ENCODE data around the gene SMKR1. TPM values are rescaled to one million over a fixed set of nuclear protein-coding genes. Genes with fewer than 3 reads are reported as not detected.

Gene SMKR1
- total and polyA plus RNA-seq, 2 of the 8 experiments (the other 6 are each of a cell fraction or from before 2014, with no cell fraction given), result 0.39 to 1.6 TPM

DNA sequence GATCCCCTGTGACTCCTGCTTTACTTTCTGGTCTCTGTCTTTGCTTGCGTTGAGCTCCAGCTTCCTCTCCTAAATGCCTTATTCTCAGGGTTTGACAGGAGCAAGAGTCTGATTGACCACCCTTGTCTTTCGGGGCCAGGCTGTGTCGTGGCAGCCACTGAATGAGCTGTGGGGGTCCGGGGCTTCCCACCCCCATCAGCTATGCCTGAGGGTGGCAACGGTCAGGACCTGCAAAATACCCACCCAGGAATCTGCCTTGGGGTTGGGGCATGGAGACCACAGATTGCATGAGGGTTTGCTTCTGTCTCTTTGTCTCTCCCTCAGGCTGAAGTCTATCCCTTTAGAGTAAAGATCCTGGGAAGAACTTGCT is 20.6 kb downstream of the SMKR1 start:
- Histone ChIP-seq H3K18ac (ENCODE audit: extremely low read depth, low read length) (0 out of 2 replicates have a peak overlapping the region, but pooled peaks have one; percentile 48), H3K36me3 (ENCODE audit: control insufficient read depth in 2 of 4, insufficient read depth in 4 of 4, low read length in 3 of 4) (no peaks in the 10 kb centered on the region), H3K27ac (ENCODE audit: low read depth, low read length) (no peak overlapping the region), H3K4ac (replicated peaks; ENCODE audit: insufficient read length, low read depth, low read length) (no peak overlapping the region), H3K23me2 (ENCODE audit: low read depth, low read length) (no peaks in the 10 kb centered on the region), H2BK5ac (ENCODE audit: low read depth, low read length) (0 out of 2 replicates have a peak overlapping the region, but pooled peaks have one; percentile 52), H2BK15ac (ENCODE audit: low read length) (no peak overlapping the region), H3K4me1 (replicated peaks in 1 of 4; ENCODE audit: control insufficient read depth in 3 of 4, insufficient read depth in 4 of 4, low read length in 3 of 4) (peaks cover 2 to 6% (median 4%) of the 10 kb centered on the region in 4 experiments; a peak in 6 of 7 replicates), H4K91ac (replicated peaks; ENCODE audit: insufficient read length, low read length) (no peak overlapping the region), H3K56ac (replicated peaks; ENCODE audit: insufficient read length, low read depth, low read length) (no peak overlapping the region), H2AK5ac (ENCODE audit: low read depth, low read length) (no peak overlapping the region), H3K79me1 (ENCODE audit: low read depth, low read length) (no peaks in the 10 kb centered on the region), H3K27me3 (replicated peaks in 1 of 4; ENCODE audit: control insufficient read depth in 3 of 4, extremely low read depth in 1 of 4, insufficient read depth in 3 of 4, low read length in 3 of 4) (no peaks in the 10 kb centered on the region; a peak in 1 of 7 replicates), H3K9ac (replicated peaks in 1 of 4; ENCODE audit: extremely low read depth in 1 of 4, low read depth in 3 of 4, low read length in 3 of 4) (no peak overlapping the region), H4K20me1 (replicated peaks in 1 of 2; ENCODE audit: control insufficient read depth in 1 of 2, insufficient read depth in 2 of 2, low read length in 2 of 2) (no peaks in the 10 kb centered on the region), H3K9me3 (ENCODE audit: insufficient read depth in 2 of 2, low read depth in 1 of 2, low read length in 1 of 2) (no peaks in the 10 kb centered on the region), H3K14ac (ENCODE audit: insufficient read length) (no peak overlapping the region), H2BK120ac (replicated peaks; ENCODE audit: low read depth, low read length) (no peak overlapping the region), H2AFZ (ENCODE audit: low read length) (no peak overlapping the region), H3K4me2 (ENCODE audit: insufficient read depth in 1 of 2, low read depth in 2 of 2, low read length in 2 of 2) (no peak overlapping the region), H3K4me3 (ENCODE audit: extremely low read depth in 1 of 4, insufficient read depth in 2 of 4, low read depth in 3 of 4, low read length in 4 of 4) (no peak overlapping the region), H2BK12ac (ENCODE audit: low read depth, low read length) (no peak overlapping the region), H3K79me2 (ENCODE audit: control insufficient read depth in 1 of 2, insufficient read depth in 2 of 2, low read length in 2 of 2) (no peaks in the 10 kb centered on the region), H3K23ac (ENCODE audit: insufficient read length) (no peak overlapping the region), H4K5ac (ENCODE audit: insufficient read length, low read depth, low read length) (no peak overlapping the region), H2BK20ac (ENCODE audit: low read length) (0 out of 2 replicates have a peak overlapping the region, but pooled peaks have one; percentile 48), H4K8ac (ENCODE audit: extremely low read depth, insufficient read depth, low read length) (no peak overlapping the region)
- FAIRE-seq (no peak), DNase-seq (ENCODE audit: low read depth in 1 of 2, low spot score in 2 of 2) (no peak)
- ChIA-PET POLR2A (ENCODE audit: partially characterized antibody) (interaction anchor here (1.1 to 1.2 kb wide), 2 partner anchors 9 to 78 kb away, joined by 3 to 4 read pairs; no protein-coding TSS in a partner anchor), CTCF (ENCODE audit: partially characterized antibody) (interaction anchor here (0.6 to 1.8 kb wide), 8 partner anchors 9 to 225 kb away, joined by 3 to 7 read pairs (median 4); no protein-coding TSS in a partner anchor)
- 83% methylated on average over 5 of the region's 5 CpGs; no CpG with 5 or more reads in 1 of the 2 experiments for WGBS, 2 experiments (ENCODE audit: extremely low coverage in 1 of 2, insufficient coverage in 1 of 2, insufficient read length in 1 of 2, insufficient replicate concordance in 2 of 2, low coverage in 1 of 2, low lambda C conversion rate in 2 of 2, missing lambda C conversion rate in 1 of 2)
- TF ChIP-seq CHD1 (IDR thresholded peaks at IDR 0.05; ENCODE audit: low read depth, low read length) (no peak), SP2 (IDR thresholded peaks at IDR 0.05; ENCODE audit: low read length) (no peak), JUND (IDR thresholded peaks at IDR 0.05; ENCODE audit: low read length) (no peak), CREB1 (IDR thresholded peaks at IDR 0.05) (no peak), POLR2AphosphoS5 (IDR thresholded peaks at IDR 0.05; ENCODE audit: low read depth, low read length) (no peak), SUZ12 (IDR thresholded peaks at IDR 0.05; ENCODE audit: low read length) (no peak), CTBP2 (IDR thresholded peaks at IDR 0.05; ENCODE audit: borderline replicate concordance, insufficient read depth, insufficient read length, low read length) (no peak), POLR2A (IDR thresholded peaks at IDR 0.05; ENCODE audit: control extremely low read depth in 1 of 2, low read depth in 2 of 2, low read length in 2 of 2) (no peak), SAP30 (IDR thresholded peaks at IDR 0.05; ENCODE audit: insufficient read depth, insufficient replicate concordance, low read length) (no peak), CEBPB (IDR thresholded peaks at IDR 0.05; ENCODE audit: low read depth, low read length) (no peak), EZH2 (IDR thresholded peaks at IDR 0.05; ENCODE audit: low read depth, low read length, severe bottlenecking) (no peak), HDAC2 (IDR thresholded peaks at IDR 0.05; ENCODE audit: borderline replicate concordance in 1 of 2, low read depth in 2 of 2, low read length in 2 of 2) (no peak), ZNF274 (IDR thresholded peaks at IDR 0.05; ENCODE audit: borderline replicate concordance, extremely low read depth, low read length) (no peak), BRCA1 (IDR thresholded peaks at IDR 0.05; ENCODE audit: low read depth, low read length) (no peak), JUN (IDR thresholded peaks at IDR 0.05; ENCODE audit: low read depth, low read length) (no peak)
